Liver (tissue), 9 donors: ENCODE measurements around the gene DIAPH2. TPM values are rescaled to one million over a fixed set of nuclear protein-coding genes. Genes with fewer than 3 reads are reported as not detected.

Source experiments
- DNase-seq: peaks from one replicate; pipeline ENCODE4 v3.0.0-alpha.2; 2017; ENCODE audit warnings: low spot score
- H3K27ac ChIP-seq, 2 donors: one replicate each; pipeline ENCODE4 v1.7.0; 2013; ENCODE audit warnings: inconsistent platforms in 2 of 2, low read length in 2 of 2, control low read depth in 1 of 2, low read depth in 1 of 2, mild to moderate bottlenecking in 1 of 2
- H3K27me3 ChIP-seq, 4 donors: one replicate each; pipeline versions ENCODE4 v1.6.1 to v1.7.0; 2013; ENCODE audit warnings: low read length in 3 of 4, inconsistent platforms in 1 of 4, mild to moderate bottlenecking in 1 of 4, moderate library complexity in 1 of 4; ENCODE audit not compliant: control insufficient read depth in 4 of 4, insufficient read depth in 4 of 4
- H3K36me3 ChIP-seq, 4 donors: one replicate each; pipeline versions ENCODE4 v1.6.1 to v1.7.0; 2013; ENCODE audit warnings: low read length in 3 of 4, mild to moderate bottlenecking in 3 of 4, low read depth in 1 of 4, moderate library complexity in 1 of 4; ENCODE audit not compliant: control insufficient read depth in 4 of 4, insufficient read depth in 3 of 4
- H3K4me1 ChIP-seq, 4 donors: one replicate each; pipeline versions ENCODE4 v1.6.1 to v1.7.0; 2013; ENCODE audit warnings: low read length in 3 of 4, mild to moderate bottlenecking in 3 of 4, moderate library complexity in 1 of 4; ENCODE audit not compliant: control insufficient read depth in 4 of 4, insufficient read depth in 4 of 4
- H3K4me3 ChIP-seq, 3 donors: one replicate each; pipeline versions ENCODE4 v1.6.1 to v1.7.0; 2013; ENCODE audit warnings: low read length in 3 of 3, control low read depth in 1 of 3, low read depth in 1 of 3, mild to moderate bottlenecking in 1 of 3
- H3K9ac ChIP-seq, 2 donors: one replicate each; pipeline ENCODE4 v1.7.0; 2013; ENCODE audit warnings: low read length in 2 of 2, mild to moderate bottlenecking in 2 of 2, moderate library complexity in 2 of 2, control low read depth in 1 of 2, low read depth in 1 of 2
- H3K9me3 ChIP-seq, 4 donors: one replicate each; pipeline versions ENCODE4 v1.6.1 to v1.7.0; 2013; ENCODE audit warnings: low read length in 3 of 4; ENCODE audit not compliant: control insufficient read depth in 4 of 4
- EGR1 ChIP-seq, 2 donors: IDR thresholded peaks; 2 replicates each; pipeline ENCODE4 v1.6.1; 2016 to 2018; ENCODE audit warnings: antibody characterized with exemption in 2 of 2, low read depth in 2 of 2
- FOXA1 ChIP-seq: IDR thresholded peaks from 2 replicates; pipeline ENCODE4 v1.6.1; 2016; ENCODE audit warnings: antibody characterized with exemption
- FOXA2 ChIP-seq: IDR thresholded peaks from 2 replicates; pipeline ENCODE4 v1.6.1; 2016; ENCODE audit warnings: antibody characterized with exemption
- GABPA ChIP-seq, 2 donors: IDR thresholded peaks in 1 of 2; conservative IDR thresholded peaks in 1 of 2; 2 replicates each; pipeline ENCODE4 v1.6.1; 2016; ENCODE audit warnings: antibody characterized with exemption in 2 of 2, mild to moderate bottlenecking in 1 of 2, moderate library complexity in 1 of 2
- HNF4A ChIP-seq, 2 donors: conservative IDR thresholded peaks; 2 replicates each; pipeline ENCODE4 v1.6.1; 2016; ENCODE audit warnings: antibody characterized with exemption in 2 of 2, mild to moderate bottlenecking in 2 of 2
- HNF4G ChIP-seq: IDR thresholded peaks from 2 replicates; pipeline ENCODE4 v1.6.1; 2016; ENCODE audit warnings: antibody characterized with exemption
- JUND ChIP-seq, 2 donors: IDR thresholded peaks; 2 replicates each; pipeline ENCODE4 v1.6.1; 2016; ENCODE audit warnings: antibody characterized with exemption in 2 of 2
- NR2F2 ChIP-seq: IDR thresholded peaks from 2 replicates; pipeline ENCODE4 v1.6.1; 2016; ENCODE audit warnings: antibody characterized with exemption
- RAD21 ChIP-seq, 2 donors: IDR thresholded peaks; 2 replicates each; pipeline ENCODE4 v1.6.1; 2016; ENCODE audit warnings: antibody characterized with exemption in 2 of 2, mild to moderate bottlenecking in 2 of 2
- RXRA ChIP-seq, 2 donors: IDR thresholded peaks; 2 replicates each; pipeline ENCODE4 v1.6.1; 2017 to 2018; ENCODE audit warnings: antibody characterized with exemption in 2 of 2, mild to moderate bottlenecking in 1 of 2
- SP1 ChIP-seq: IDR thresholded peaks from 2 replicates; pipeline ENCODE4 v1.6.1; 2018; ENCODE audit warnings: antibody characterized with exemption, mild to moderate bottlenecking
- TAF1 ChIP-seq: conservative IDR thresholded peaks from 2 replicates; pipeline ENCODE4 v1.6.1; 2016; ENCODE audit warnings: antibody characterized with exemption, mild to moderate bottlenecking
- YY1 ChIP-seq: IDR thresholded peaks from 2 replicates; pipeline ENCODE4 v1.6.1; 2016; ENCODE audit warnings: antibody characterized with exemption, mild to moderate bottlenecking
- WGBS: extraction: QIAGEN DNeasy Blood & Tissue Kit; methylation state at CpG from one replicate; pipeline ENCODE4 v1.1.7; 2013; 5-methylcytosine and 5-hydroxymethylcytosine counted together
- polyA plus RNA-seq, 2 donors: library from polyadenylated mRNA; stranded (reverse) in 1 of 2; unstranded in 1 of 2; fragments of 200-250 nt in 1 of 2; fragments of >200 nt in 1 of 2; fragmentation: Nextera tagmentation in 1 of 2; extraction: Ambion mirVana in 1 of 2; gene quantifications; one replicate each; pipeline versions ENCODE4 v1.2.1 to v1.2.3, GENCODE V29; 2013 to 2015
- total RNA-seq, 2 donors: library from RNA; depleted of rRNA; stranded (reverse); fragments of >200 nt; gene quantifications; one replicate each; pipeline ENCODE4 v1.2.3, GENCODE V29; 2014
- TF ChIP-seq, protein P1 (sequence below): IDR thresholded peaks from 2 replicates; pipeline ENCODE4 v1.6.1; 2016; ENCODE audit warnings: antibody characterized with exemption
- TF ChIP-seq, protein P2 (sequence below): fragments of 150-350 bp; IDR thresholded peaks from 2 replicates; pipeline ENCODE4 v1.5.1; 2017; ENCODE audit warnings: improper control_type of control experiment, low read depth, low read length; ENCODE audit not compliant: missing input control
- TF ChIP-seq, protein P3 (sequence below): IDR thresholded peaks from 2 replicates; pipeline ENCODE4 v1.6.1; 2016; ENCODE audit warnings: antibody characterized with exemption
- TF ChIP-seq, protein P4 (sequence below): IDR thresholded peaks from 2 replicates; pipeline ENCODE4 v1.6.1; 2016; ENCODE audit warnings: antibody characterized with exemption, mild to moderate bottlenecking
- TF ChIP-seq, protein P5 (sequence below): IDR thresholded peaks from 2 replicates; pipeline ENCODE4 v1.6.1; 2016; ENCODE audit warnings: antibody characterized with exemption
- donor health status: healthy.
- donor health status: healthy.
- donor health status: healthy.
- donor health status: healthy.
- donor health status: healthy.

Gene DIAPH2
- total and polyA plus RNA-seq, 4 donors: 2.7 to 16.6 (median 5.3) TPM

DNA sequence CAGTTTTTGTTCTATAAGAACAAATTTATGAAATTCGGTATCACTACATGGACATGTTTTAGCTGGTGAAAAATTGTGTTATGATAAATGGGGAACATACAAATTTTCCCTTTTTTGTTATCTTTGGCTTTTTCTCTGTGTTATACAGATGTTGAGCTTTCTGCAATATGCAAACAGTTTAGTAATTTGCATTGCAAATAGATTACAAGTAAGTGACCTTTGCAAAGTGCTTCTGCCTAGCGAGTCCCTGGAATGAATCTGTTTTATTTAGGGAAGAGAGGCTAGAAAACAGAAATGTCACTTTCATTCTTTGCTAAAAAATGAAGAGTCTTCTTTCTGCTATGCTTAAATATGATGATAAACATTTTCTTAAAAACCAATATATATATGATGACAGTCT is 660.1 kb downstream of the DIAPH2 start:
- H3K27ac ChIP-seq: no peak overlapping the region
- no peaks in the 10 kb centered on the region for H3K4me1 ChIP-seq
- no peak overlapping the region for H3K9ac ChIP-seq
- H3K27me3 ChIP-seq: no peaks in the 10 kb centered on the region
- H3K4me3 ChIP-seq: no peak overlapping the region
- 71% methylated on average over 2 of the region's 2 CpGs for WGBS
- no peak for DNase-seq
- H3K9me3 ChIP-seq: no peaks in the 10 kb centered on the region
- no peaks in the 10 kb centered on the region for H3K36me3 ChIP-seq
- TF ChIP-seq GABPA (IDR thresholded peaks at IDR 0.05 in 1 of 2, conservative IDR thresholded peaks at IDR 0.05 in 1 of 2) (no peak), JUND (IDR thresholded peaks at IDR 0.05) (no peak), RXRA (IDR thresholded peaks at IDR 0.05) (no peak), FOXA1 (no peak), HNF4G (no peak), RAD21 (IDR thresholded peaks at IDR 0.05) (no peak)
- TF ChIP-seq, protein P1, sequence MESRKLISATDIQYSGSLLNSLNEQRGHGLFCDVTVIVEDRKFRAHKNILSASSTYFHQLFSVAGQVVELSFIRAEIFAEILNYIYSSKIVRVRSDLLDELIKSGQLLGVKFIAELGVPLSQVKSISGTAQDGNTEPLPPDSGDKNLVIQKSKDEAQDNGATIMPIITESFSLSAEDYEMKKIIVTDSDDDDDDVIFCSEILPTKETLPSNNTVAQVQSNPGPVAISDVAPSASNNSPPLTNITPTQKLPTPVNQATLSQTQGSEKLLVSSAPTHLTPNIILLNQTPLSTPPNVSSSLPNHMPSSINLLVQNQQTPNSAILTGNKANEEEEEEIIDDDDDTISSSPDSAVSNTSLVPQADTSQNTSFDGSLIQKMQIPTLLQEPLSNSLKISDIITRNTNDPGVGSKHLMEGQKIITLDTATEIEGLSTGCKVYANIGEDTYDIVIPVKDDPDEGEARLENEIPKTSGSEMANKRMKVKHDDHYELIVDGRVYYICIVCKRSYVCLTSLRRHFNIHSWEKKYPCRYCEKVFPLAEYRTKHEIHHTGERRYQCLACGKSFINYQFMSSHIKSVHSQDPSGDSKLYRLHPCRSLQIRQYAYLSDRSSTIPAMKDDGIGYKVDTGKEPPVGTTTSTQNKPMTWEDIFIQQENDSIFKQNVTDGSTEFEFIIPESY: no peak
- TF ChIP-seq, protein P2, sequence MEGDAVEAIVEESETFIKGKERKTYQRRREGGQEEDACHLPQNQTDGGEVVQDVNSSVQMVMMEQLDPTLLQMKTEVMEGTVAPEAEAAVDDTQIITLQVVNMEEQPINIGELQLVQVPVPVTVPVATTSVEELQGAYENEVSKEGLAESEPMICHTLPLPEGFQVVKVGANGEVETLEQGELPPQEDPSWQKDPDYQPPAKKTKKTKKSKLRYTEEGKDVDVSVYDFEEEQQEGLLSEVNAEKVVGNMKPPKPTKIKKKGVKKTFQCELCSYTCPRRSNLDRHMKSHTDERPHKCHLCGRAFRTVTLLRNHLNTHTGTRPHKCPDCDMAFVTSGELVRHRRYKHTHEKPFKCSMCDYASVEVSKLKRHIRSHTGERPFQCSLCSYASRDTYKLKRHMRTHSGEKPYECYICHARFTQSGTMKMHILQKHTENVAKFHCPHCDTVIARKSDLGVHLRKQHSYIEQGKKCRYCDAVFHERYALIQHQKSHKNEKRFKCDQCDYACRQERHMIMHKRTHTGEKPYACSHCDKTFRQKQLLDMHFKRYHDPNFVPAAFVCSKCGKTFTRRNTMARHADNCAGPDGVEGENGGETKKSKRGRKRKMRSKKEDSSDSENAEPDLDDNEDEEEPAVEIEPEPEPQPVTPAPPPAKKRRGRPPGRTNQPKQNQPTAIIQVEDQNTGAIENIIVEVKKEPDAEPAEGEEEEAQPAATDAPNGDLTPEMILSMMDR: no peak

DNA sequence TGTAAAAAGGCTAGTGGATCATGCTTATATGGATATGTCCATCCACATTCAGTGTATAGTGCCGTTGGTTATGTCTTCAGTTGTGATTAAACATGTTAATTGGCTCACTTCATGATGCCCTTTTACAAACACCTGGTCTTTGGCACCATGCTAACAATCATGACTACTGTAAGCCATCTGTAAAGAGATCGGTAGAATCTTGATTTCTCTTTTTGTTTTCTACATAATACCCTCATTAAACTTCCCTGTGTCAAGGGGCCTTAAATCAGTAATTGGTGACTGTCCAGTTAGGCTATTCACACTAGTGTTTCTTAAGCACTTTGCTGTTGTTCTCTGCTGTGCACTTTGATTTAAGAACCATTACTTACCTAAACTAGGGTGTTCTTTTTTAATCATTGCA is 674.3 kb downstream of the DIAPH2 start:
- Histone ChIP-seq H3K27ac (no peak overlapping the region), H3K9ac (no peak overlapping the region), H3K9me3 (no peaks in the 10 kb centered on the region), H3K4me3 (no peak overlapping the region), H3K27me3 (no peaks in the 10 kb centered on the region), H3K36me3 (no peaks in the 10 kb centered on the region), H3K4me1 (no peaks in the 10 kb centered on the region)
- 93% methylated on average over 2 of the region's 2 CpGs for WGBS
- TF ChIP-seq TAF1 (no peak), SP1 (no peak), RAD21 (IDR thresholded peaks at IDR 0.05) (no peak), JUND (IDR thresholded peaks at IDR 0.05) (no peak), RXRA (IDR thresholded peaks at IDR 0.05) (no peak), FOXA2 (no peak), EGR1 (IDR thresholded peaks at IDR 0.05; ENCODE audit: low read depth in 2 of 2) (no peak), YY1 (no peak), HNF4G (no peak), HNF4A (conservative IDR thresholded peaks at IDR 0.05) (no peak), FOXA1 (no peak), NR2F2 (no peak), GABPA (IDR thresholded peaks at IDR 0.05 in 1 of 2, conservative IDR thresholded peaks at IDR 0.05 in 1 of 2) (no peak)
- TF ChIP-seq, protein P3, sequence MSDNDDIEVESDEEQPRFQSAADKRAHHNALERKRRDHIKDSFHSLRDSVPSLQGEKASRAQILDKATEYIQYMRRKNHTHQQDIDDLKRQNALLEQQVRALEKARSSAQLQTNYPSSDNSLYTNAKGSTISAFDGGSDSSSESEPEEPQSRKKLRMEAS: no peak
- TF ChIP-seq, protein P4, sequence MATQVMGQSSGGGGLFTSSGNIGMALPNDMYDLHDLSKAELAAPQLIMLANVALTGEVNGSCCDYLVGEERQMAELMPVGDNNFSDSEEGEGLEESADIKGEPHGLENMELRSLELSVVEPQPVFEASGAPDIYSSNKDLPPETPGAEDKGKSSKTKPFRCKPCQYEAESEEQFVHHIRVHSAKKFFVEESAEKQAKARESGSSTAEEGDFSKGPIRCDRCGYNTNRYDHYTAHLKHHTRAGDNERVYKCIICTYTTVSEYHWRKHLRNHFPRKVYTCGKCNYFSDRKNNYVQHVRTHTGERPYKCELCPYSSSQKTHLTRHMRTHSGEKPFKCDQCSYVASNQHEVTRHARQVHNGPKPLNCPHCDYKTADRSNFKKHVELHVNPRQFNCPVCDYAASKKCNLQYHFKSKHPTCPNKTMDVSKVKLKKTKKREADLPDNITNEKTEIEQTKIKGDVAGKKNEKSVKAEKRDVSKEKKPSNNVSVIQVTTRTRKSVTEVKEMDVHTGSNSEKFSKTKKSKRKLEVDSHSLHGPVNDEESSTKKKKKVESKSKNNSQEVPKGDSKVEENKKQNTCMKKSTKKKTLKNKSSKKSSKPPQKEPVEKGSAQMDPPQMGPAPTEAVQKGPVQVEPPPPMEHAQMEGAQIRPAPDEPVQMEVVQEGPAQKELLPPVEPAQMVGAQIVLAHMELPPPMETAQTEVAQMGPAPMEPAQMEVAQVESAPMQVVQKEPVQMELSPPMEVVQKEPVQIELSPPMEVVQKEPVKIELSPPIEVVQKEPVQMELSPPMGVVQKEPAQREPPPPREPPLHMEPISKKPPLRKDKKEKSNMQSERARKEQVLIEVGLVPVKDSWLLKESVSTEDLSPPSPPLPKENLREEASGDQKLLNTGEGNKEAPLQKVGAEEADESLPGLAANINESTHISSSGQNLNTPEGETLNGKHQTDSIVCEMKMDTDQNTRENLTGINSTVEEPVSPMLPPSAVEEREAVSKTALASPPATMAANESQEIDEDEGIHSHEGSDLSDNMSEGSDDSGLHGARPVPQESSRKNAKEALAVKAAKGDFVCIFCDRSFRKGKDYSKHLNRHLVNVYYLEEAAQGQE: no peak
- TF ChIP-seq, protein P2: no peak
- TF ChIP-seq, protein P5, sequence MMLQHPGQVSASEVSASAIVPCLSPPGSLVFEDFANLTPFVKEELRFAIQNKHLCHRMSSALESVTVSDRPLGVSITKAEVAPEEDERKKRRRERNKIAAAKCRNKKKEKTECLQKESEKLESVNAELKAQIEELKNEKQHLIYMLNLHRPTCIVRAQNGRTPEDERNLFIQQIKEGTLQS: no peak
- TF ChIP-seq, protein P1: no peak
- no peak for DNase-seq
